ENCODE data around the gene CYP26A1.
A peak's percentile ranks its signal among the peaks of the same experiment; 100 is the strongest.

CYP26A1 gene

GRCh38 chr10:93059975-93060886 is 13.5 kb upstream of the CYP26A1 start, which contains the start of gene CYP26C1:
CYP26C1 (plus strand) TSS chr10:93060798; CDS start chr10:93061264, 466 bp downstream.
- Histone ChIP-seq H3K9me3 (ENCODE audit: control insufficient read depth, insufficient read depth, low read length) (no peaks in the 10 kb centered on the region), H3K36me3 (ENCODE audit: control insufficient read depth, insufficient read depth, low read length) (no peaks in the 10 kb centered on the region), H3K4me1 (ENCODE audit: control insufficient read depth, insufficient read depth, low read length) (peaks cover 12% of the 10 kb centered on the region), H3K27me3 (ENCODE audit: control insufficient read depth, insufficient read depth, low read length) (peaks cover 86% of the 10 kb centered on the region), H3K4me3 (ENCODE audit: low read depth, low read length) (peak within 1 kb of the TSS; percentile 69), H3K9ac (ENCODE audit: low read depth, low read length) (no peak within 1 kb of the TSS)

- H3K9ac ChIP-seq (ENCODE audit: low read depth, low read length): no peak overlapping the region
- H3K9me3 ChIP-seq (ENCODE audit: control insufficient read depth, insufficient read depth, low read length): no peaks in the 10 kb centered on the region
- peaks cover 8% of the 10 kb centered on the region for H3K4me1 ChIP-seq (ENCODE audit: control insufficient read depth, insufficient read depth, low read length)
- H3K36me3 ChIP-seq (ENCODE audit: control insufficient read depth, insufficient read depth, low read length): no peaks in the 10 kb centered on the region
- H3K4me3 ChIP-seq (ENCODE audit: low read depth, low read length): peak overlapping the region; percentile 69
- H3K27me3 ChIP-seq (ENCODE audit: control insufficient read depth, insufficient read depth, low read length): peaks cover 94% of the 10 kb centered on the region
Observed at GRCh38 chr10:93060887-93061593, 12.7 kb upstream of the CYP26A1 start.

- Histone ChIP-seq H3K4me3 (ENCODE audit: low read depth, low read length) (peak overlapping the region; percentile 69), H3K36me3 (ENCODE audit: control insufficient read depth, insufficient read depth, low read length) (no peaks in the 10 kb centered on the region), H3K27me3 (ENCODE audit: control insufficient read depth, insufficient read depth, low read length) (peaks cover 100% of the 10 kb centered on the region), H3K4me1 (ENCODE audit: control insufficient read depth, insufficient read depth, low read length) (peaks cover 7% of the 10 kb centered on the region), H3K9me3 (ENCODE audit: control insufficient read depth, insufficient read depth, low read length) (no peaks in the 10 kb centered on the region), H3K9ac (ENCODE audit: low read depth, low read length) (no peak overlapping the region)
Observed at GRCh38 chr10:93061594-93062513, 11.8 kb upstream of the CYP26A1 start.

GRCh38 chr10:93062514-93063143 is 11.1 kb upstream of the CYP26A1 start:
- no peaks in the 10 kb centered on the region for H3K9me3 ChIP-seq (ENCODE audit: control insufficient read depth, insufficient read depth, low read length)
- H3K9ac ChIP-seq (ENCODE audit: low read depth, low read length): no peak overlapping the region
- peaks cover 100% of the 10 kb centered on the region for H3K27me3 ChIP-seq (ENCODE audit: control insufficient read depth, insufficient read depth, low read length)
- H3K4me3 ChIP-seq (ENCODE audit: low read depth, low read length): peak overlapping the region; percentile 69
- H3K4me1 ChIP-seq (ENCODE audit: control insufficient read depth, insufficient read depth, low read length): peaks cover 7% of the 10 kb centered on the region
- no peaks in the 10 kb centered on the region for H3K36me3 ChIP-seq (ENCODE audit: control insufficient read depth, insufficient read depth, low read length)

- H3K9ac ChIP-seq (ENCODE audit: low read depth, low read length): no peak overlapping the region
- no peaks in the 10 kb centered on the region for H3K36me3 ChIP-seq (ENCODE audit: control insufficient read depth, insufficient read depth, low read length)
- peaks cover 7% of the 10 kb centered on the region for H3K4me1 ChIP-seq (ENCODE audit: control insufficient read depth, insufficient read depth, low read length)
- H3K9me3 ChIP-seq (ENCODE audit: control insufficient read depth, insufficient read depth, low read length): no peaks in the 10 kb centered on the region
- peaks cover 100% of the 10 kb centered on the region for H3K27me3 ChIP-seq (ENCODE audit: control insufficient read depth, insufficient read depth, low read length)
- H3K4me3 ChIP-seq (ENCODE audit: low read depth, low read length): peak overlapping the region; percentile 69
Observed at GRCh38 chr10:93063144-93063976, 10.3 kb upstream of the CYP26A1 start.

- H3K27me3 ChIP-seq (ENCODE audit: control insufficient read depth, insufficient read depth, low read length): peaks cover 100% of the 10 kb centered on the region
- no peaks in the 10 kb centered on the region for H3K36me3 ChIP-seq (ENCODE audit: control insufficient read depth, insufficient read depth, low read length)
- peak overlapping the region; percentile 69 for H3K4me3 ChIP-seq (ENCODE audit: low read depth, low read length)
- no peaks in the 10 kb centered on the region for H3K9me3 ChIP-seq (ENCODE audit: control insufficient read depth, insufficient read depth, low read length)
- no peak overlapping the region for H3K9ac ChIP-seq (ENCODE audit: low read depth, low read length)
- H3K4me1 ChIP-seq (ENCODE audit: control insufficient read depth, insufficient read depth, low read length): peaks cover 10% of the 10 kb centered on the region
Observed at GRCh38 chr10:93063977-93064660, 9.6 kb upstream of the CYP26A1 start.

GRCh38 chr10:93064874-93065660 is 8.6 kb upstream of the CYP26A1 start:
- peaks cover 100% of the 10 kb centered on the region for H3K27me3 ChIP-seq (ENCODE audit: control insufficient read depth, insufficient read depth, low read length)
- peak overlapping the region; percentile 62 for H3K4me3 ChIP-seq (ENCODE audit: low read depth, low read length)
- H3K36me3 ChIP-seq (ENCODE audit: control insufficient read depth, insufficient read depth, low read length): no peaks in the 10 kb centered on the region
- peaks cover 8% of the 10 kb centered on the region for H3K4me1 ChIP-seq (ENCODE audit: control insufficient read depth, insufficient read depth, low read length)
- H3K9me3 ChIP-seq (ENCODE audit: control insufficient read depth, insufficient read depth, low read length): no peaks in the 10 kb centered on the region
- H3K9ac ChIP-seq (ENCODE audit: low read depth, low read length): no peak overlapping the region

- H3K4me1 ChIP-seq (ENCODE audit: control insufficient read depth, insufficient read depth, low read length): peaks cover 11% of the 10 kb centered on the region
- H3K4me3 ChIP-seq (ENCODE audit: low read depth, low read length): peak overlapping the region; percentile 62
- no peaks in the 10 kb centered on the region for H3K36me3 ChIP-seq (ENCODE audit: control insufficient read depth, insufficient read depth, low read length)
- H3K9ac ChIP-seq (ENCODE audit: low read depth, low read length): no peak overlapping the region
- peaks cover 100% of the 10 kb centered on the region for H3K27me3 ChIP-seq (ENCODE audit: control insufficient read depth, insufficient read depth, low read length)
- H3K9me3 ChIP-seq (ENCODE audit: control insufficient read depth, insufficient read depth, low read length): no peaks in the 10 kb centered on the region
Observed at GRCh38 chr10:93065675-93066543, 7.8 kb upstream of the CYP26A1 start.

- no peak overlapping the region for H3K9ac ChIP-seq (ENCODE audit: low read depth, low read length)
- H3K27me3 ChIP-seq (ENCODE audit: control insufficient read depth, insufficient read depth, low read length): peaks cover 98% of the 10 kb centered on the region
- peak overlapping the region; percentile 62 for H3K4me3 ChIP-seq (ENCODE audit: low read depth, low read length)
- peaks cover 12% of the 10 kb centered on the region for H3K4me1 ChIP-seq (ENCODE audit: control insufficient read depth, insufficient read depth, low read length)
- no peaks in the 10 kb centered on the region for H3K9me3 ChIP-seq (ENCODE audit: control insufficient read depth, insufficient read depth, low read length)
- no peaks in the 10 kb centered on the region for H3K36me3 ChIP-seq (ENCODE audit: control insufficient read depth, insufficient read depth, low read length)
Observed at GRCh38 chr10:93066544-93066913, 7.2 kb upstream of the CYP26A1 start.
